Stimulated activated memory B cell treated with anti-CD40 and anti-IgM and Interleukin-4, amounts not matched to agents 10 μg/mL and 1 μg/mL and 100 μg/mL, for 72 hours (primary cell): ENCODE measurements around the gene ZNF446.
A peak's percentile ranks its signal among the peaks of the same experiment; 100 is the strongest.

Experiments used
- ATAC-seq: fragments of 150-1000 bp; cut with Tn5 transposase; 2 replicates; pipeline ENCODE4 v1.10.0; 2021
- H3K27ac Mint-ChIP-seq: one replicate; pipeline ENCODE4 v1.8.0; 2022; ENCODE audit warnings: mild to moderate bottlenecking, mixed read lengths
- H3K27me3 Mint-ChIP-seq: one replicate; pipeline ENCODE4 v1.8.0; 2022; ENCODE audit warnings: mixed read lengths
- H3K36me3 Mint-ChIP-seq: one replicate; pipeline ENCODE4 v1.8.0; 2022; ENCODE audit warnings: mixed read lengths
- H3K4me1 Mint-ChIP-seq: one replicate; pipeline ENCODE4 v1.8.0; 2022; ENCODE audit warnings: mixed read lengths
- H3K4me3 Mint-ChIP-seq: one replicate; pipeline ENCODE4 v1.8.0; 2022; ENCODE audit warnings: mild to moderate bottlenecking, moderate library complexity, mixed read lengths
- H3K9me3 Mint-ChIP-seq: one replicate; pipeline ENCODE4 v1.8.0; 2022; ENCODE audit warnings: mixed read lengths

The ZNF446 gene

DNA sequence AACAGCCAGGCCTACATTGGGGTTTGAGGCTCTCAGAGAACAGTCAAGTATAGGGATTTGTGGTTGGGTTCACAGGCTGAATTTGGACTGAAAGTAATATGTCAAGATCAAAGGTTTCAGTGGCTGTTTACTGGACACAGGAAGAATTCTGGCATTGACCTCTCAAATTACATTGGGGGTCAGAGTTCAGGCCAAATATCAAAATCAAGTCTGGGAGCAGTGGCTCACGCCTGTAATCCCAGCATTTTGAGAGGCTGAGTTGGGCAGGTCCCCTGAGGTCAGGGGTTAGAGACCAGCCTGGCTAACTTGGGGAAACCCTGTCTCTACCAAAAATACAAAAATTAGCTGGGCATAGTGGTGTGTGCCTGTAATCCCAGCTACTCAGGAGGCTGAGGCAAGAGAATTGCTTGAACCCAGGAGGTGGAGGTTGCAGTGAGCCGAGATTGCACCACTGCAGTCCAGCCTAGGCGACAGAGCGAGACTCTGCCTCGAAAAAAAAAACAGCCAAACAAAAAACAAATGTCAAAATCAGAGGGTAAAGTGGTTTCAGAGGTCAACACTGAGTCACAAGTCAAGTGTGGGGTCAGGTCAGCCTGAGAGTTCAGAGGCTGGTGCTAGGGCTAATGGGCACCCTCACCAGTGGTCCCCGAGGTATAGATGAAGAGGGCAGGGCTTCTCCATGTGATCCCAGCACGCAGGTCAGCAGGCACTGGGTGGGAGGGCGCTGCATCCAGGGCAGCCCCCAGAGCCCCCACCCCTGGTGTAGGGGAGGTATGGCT is 34.1 kb downstream of the ZNF446 start:
- Mint-ChIP-seq H3K9me3 (peaks cover 6% of the 10 kb centered on the region), H3K27me3 (no peaks in the 10 kb centered on the region), H3K4me3 (no peak overlapping the region), H3K27ac (no peak overlapping the region), H3K4me1 (peaks cover 20% of the 10 kb centered on the region), H3K36me3 (peaks cover 8% of the 10 kb centered on the region)
- no peak for ATAC-seq

DNA sequence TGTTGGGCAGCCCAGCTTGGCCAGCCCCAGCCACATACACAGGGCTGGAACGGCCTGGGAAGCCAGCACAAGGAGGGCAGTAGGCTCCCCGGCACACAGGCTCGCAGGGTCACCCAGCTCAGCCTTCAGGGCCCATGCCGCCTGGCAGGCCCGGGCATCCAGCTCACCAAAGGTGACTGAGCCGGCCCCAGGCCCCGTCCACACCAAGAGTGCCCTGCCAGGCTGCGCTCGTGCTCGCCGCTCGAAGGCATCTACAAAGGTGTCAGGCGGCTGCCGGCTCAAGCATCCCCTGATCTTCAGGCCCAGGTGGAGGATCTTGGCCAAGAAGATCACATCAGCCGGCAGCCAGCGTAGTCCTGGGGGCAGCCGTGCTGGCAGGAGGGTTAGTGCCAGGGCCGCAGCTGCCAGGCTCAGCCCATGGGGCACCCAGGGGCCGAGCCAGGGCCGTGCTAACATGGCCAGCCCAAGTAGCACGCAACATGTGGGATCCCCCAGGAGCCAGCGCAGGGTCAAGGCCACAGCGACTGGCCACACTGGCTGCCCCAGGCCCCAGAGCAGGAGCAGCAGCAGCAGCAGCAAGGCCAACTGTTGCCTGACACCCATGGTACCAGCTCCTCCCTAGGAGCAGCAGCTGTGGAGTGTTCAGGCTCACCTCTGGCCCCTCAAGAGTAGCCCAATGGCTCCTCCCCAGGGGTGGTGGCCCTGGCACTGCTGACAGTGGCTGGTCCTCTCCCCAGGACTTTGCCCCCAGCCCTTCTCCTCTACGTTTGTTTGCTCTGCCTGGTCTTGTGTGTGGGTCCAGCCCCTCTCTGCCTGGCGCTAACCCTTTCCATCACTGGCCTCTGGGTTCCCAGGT is 35.4 kb downstream of the ZNF446 start, which contains the start of gene SLC27A5:
Gene SLC27A5 (minus strand): TSS at position 640 of the 856 bp plus-strand sequence. CDS start 37 bp downstream, at position 603.
- no peak within 1 kb of the TSS for H3K4me3 Mint-ChIP-seq
- ATAC-seq: no peak
- peaks cover 30% of the 10 kb centered on the region for H3K4me1 Mint-ChIP-seq
- H3K36me3 Mint-ChIP-seq: peaks cover 18% of the 10 kb centered on the region
- no peak within 1 kb of the TSS for H3K27ac Mint-ChIP-seq
- peaks cover 6% of the 10 kb centered on the region for H3K9me3 Mint-ChIP-seq
- no peaks in the 10 kb centered on the region for H3K27me3 Mint-ChIP-seq

DNA sequence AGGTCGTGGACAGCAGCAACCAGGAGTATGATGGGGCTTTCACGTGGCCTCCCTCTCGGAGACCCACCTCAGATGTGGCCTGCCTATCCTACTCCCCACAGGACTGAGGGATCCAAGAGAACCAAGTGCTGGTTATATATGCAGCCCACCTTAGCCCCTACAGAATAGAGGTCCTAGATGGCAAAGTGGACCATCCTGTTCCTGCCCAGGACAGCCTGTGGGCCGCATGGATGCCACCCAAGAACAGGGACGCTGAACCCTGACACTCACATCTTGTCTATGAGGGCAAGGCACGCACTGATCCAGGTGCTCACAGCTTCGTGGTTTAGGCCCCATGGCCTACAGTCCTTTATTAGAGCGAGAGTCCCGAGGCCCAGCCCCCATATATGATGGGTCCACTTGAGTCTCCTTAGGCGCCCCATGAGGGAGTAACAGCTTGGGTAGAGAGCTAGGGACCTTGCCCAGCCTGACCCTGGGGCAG is 37.1 kb downstream of the ZNF446 start:
- peak overlapping the region; percentile 84 for H3K4me3 Mint-ChIP-seq
- no peaks in the 10 kb centered on the region for H3K9me3 Mint-ChIP-seq
- H3K27me3 Mint-ChIP-seq: no peaks in the 10 kb centered on the region
- peaks cover 39% of the 10 kb centered on the region for H3K4me1 Mint-ChIP-seq
- peak overlapping the region; percentile 89 for H3K27ac Mint-ChIP-seq
- ATAC-seq: no peak
- H3K36me3 Mint-ChIP-seq: peaks cover 23% of the 10 kb centered on the region

DNA sequence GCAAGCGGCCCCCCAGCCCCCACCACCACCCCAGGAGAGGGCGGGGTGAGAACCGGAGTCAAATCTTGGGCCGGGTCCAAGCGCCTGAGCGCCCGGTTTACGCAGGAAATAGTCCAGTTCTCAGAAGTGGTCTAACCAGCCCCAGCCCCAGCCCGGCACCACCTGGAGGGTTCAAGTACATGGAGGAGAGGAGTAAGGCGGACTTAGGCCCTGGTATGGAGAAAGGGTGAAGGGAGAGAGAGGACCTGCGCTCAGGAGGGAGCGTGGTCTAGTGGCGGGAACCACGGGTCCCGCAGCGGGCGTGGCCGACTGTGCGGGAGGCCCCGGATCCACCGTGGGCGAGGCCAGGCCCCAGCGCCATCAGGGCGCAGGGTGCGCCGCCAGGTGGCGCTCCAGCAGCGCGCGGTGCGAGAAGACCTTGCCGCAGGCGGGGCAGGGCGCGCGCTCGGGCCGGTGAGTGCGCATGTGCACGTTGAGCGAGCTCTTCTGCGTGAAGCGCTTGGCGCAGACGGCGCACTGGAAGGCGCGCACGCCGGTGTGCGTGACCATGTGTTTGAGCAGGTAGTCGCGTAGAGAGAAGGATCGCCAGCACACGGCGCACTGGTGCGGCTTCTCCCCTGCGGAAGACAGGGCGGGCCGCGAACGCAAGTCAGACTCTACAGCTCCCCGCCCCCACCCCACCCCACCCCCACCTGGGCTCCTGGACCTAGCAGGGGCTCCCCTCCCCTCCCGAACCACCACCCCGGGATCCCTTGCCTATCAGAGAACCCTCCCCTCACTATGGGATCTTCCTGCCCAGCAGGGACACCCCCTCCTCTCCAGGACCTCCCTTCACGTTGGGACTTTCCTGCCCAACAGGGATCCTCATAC is 37.8 kb downstream of the ZNF446 start:
- Mint-ChIP-seq H3K4me1 (peaks cover 45% of the 10 kb centered on the region), H3K27ac (peak overlapping the region; percentile 89), H3K9me3 (no peaks in the 10 kb centered on the region), H3K36me3 (peaks cover 24% of the 10 kb centered on the region), H3K4me3 (peak overlapping the region; percentile 84), H3K27me3 (no peaks in the 10 kb centered on the region)
- peak; percentile 90 for ATAC-seq

DNA sequence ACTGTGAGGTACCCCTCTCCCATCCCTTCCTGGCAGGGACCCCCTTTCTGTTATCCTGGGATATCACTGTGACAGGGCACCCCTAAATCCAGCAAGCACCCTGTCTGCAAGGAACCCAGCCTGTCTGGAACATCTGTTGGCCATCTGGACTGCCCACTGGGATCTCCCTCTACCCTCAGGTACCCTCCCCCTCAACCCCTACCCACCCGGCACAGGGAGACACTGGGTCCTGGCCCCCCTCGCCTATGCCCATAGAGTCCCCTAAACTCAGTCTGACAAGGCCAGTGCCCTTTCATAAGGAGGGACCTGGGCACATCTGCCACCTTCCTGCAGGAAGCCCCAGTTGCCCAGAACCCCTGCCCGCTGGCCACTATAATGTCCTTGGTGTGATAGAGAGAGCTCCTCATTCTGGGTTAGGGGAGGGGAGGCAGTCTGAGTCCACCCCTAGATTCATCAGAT is 38.4 kb downstream of the ZNF446 start:
- Mint-ChIP-seq H3K27me3 (no peaks in the 10 kb centered on the region), H3K9me3 (no peaks in the 10 kb centered on the region), H3K36me3 (peaks cover 24% of the 10 kb centered on the region), H3K4me3 (peak overlapping the region; percentile 84), H3K4me1 (peaks cover 52% of the 10 kb centered on the region), H3K27ac (peak overlapping the region; percentile 89)
- ATAC-seq: no peak

DNA sequence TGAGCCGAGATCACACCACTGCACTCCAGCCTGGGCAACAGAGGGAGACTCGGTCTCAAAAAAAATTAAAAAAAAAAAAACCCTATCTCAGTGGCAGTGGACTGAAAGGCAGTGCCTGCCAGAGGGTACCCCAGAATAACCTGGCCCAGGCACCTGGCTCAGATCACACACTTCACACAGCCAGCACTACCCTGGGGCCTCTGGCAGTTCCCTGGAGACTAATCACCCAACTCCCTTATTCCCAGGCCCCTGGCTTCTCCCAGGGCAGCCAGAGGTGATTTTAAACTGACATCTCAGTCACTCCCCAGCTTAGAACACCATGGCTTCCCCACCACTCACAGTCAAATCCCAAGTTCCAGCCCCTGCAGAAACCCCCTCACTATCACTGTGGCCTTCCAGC is 39.1 kb downstream of the ZNF446 start:
- H3K9me3 Mint-ChIP-seq: no peaks in the 10 kb centered on the region
- H3K27me3 Mint-ChIP-seq: no peaks in the 10 kb centered on the region
- peaks cover 24% of the 10 kb centered on the region for H3K36me3 Mint-ChIP-seq
- H3K4me3 Mint-ChIP-seq: peak overlapping the region; percentile 68
- peak overlapping the region; percentile 89 for H3K27ac Mint-ChIP-seq
- no peak for ATAC-seq
- peaks cover 59% of the 10 kb centered on the region for H3K4me1 Mint-ChIP-seq

DNA sequence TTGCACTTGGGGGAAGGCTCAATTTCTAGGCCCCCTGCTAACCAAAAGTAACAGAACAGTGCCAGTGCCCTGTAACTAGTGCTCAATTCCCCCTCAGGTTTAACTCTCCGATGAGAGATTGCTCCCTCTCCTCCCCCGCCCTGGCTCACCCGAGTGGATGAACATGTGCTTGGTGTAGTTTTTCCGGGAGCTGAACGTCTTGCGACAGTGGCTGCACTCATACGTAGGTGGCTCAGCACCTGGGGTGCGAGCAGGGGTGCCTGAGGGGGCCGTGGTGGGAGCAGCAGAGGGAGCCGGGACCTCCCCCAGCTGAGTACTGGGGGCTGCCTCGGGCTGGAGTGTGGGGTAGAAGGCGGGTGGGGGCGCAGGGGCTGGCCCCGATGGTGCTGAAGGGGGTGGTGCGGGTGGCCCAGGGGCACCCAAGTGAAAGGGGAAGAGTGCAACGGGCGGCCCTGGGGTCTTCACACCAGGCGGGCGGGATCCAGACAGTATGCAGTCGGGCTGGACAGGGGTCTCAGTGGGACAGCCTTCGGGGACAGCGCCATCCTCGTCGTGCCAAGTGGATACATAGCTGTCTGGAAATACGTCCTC is 40.2 kb downstream of the ZNF446 start:
- Mint-ChIP-seq H3K36me3 (peaks cover 24% of the 10 kb centered on the region), H3K27me3 (no peaks in the 10 kb centered on the region), H3K27ac (no peak overlapping the region), H3K9me3 (no peaks in the 10 kb centered on the region), H3K4me3 (no peak overlapping the region), H3K4me1 (peaks cover 63% of the 10 kb centered on the region)
- ATAC-seq: no peak

DNA sequence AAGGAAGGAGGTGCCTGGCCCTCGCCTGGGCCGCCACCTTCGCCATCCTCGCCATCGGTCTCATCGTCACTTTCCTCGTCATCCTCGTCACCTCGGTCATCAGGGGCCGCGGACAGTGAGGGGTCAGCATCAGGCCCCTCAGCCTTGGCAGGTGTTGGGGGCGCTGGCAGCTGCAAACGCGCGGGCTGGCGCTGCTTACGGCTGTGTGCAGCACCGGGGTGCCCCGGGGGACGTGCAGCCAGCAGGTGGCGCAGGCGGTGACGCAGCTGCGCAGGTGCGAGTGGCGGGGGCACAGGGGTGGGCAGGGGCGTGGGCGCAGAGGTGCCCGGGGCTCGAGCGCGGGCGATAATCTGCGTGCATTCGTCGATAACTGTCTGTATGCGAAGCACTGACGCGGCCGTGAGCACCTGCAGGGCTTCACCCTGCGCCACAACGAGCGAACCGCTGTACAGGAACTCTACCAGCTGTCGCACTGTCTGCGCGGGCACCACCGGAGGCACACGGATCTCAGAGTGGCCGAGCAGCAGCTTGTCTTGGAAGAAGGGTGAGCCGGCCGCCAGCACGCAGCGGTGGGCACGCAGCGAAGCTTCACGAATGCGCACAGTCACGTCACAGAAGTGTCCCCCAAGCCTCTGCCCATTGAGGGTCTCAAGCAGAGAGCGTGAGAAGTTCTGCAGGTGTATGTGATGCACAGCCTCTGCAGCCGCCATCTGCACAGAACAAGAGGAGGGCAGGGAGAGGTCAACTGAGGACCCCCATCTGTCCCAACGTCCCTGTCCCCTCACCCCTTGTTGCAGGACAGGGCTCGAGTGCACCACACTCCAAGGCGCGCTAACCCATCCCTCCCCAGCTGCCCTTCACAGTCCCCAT is 41.0 kb downstream of the ZNF446 start:
- ATAC-seq: no peak
- Mint-ChIP-seq H3K4me1 (peaks cover 63% of the 10 kb centered on the region), H3K27ac (no peak overlapping the region), H3K9me3 (no peaks in the 10 kb centered on the region), H3K27me3 (no peaks in the 10 kb centered on the region), H3K4me3 (no peak overlapping the region), H3K36me3 (peaks cover 24% of the 10 kb centered on the region)

DNA sequence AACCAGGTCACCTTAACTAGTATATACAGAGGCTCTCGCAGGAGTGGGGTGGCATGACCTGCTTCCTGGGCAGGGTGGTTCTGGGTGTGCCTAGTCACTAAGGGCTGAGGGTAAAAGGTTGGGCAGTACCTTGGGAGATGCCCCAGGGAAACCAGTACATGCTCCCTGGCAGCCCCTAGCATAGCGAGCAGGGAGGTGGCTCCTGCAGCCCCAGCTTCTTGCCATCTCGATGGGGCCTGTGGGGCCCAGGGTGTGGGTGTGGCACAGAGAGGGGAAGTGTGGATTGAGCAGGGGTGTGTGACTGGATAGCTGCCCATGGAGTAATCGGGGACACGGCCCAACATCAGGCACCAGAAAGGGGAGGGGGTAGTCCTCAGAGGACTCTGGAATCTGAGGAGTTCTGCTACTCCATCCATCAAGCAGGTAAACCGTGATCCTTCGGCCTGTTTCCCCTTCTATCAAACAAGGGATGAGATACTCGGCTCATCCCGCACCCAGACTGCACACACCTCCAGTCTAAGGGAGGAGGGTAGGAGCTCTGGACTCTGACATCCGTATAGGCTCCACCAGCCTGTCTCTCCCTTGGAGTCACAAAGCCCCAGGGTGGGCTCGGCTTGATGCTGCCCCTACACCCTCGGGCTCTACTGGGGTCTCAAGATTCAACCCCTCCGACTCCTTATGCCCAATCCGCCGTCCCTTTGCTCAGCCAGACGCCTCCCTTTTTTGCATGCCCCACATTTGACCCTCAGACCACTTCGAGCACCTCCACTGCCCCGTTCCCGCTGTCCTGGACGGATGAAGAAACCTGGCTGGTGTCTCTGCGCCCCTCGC is 42.3 kb downstream of the ZNF446 start:
- Mint-ChIP-seq H3K4me1 (peaks cover 62% of the 10 kb centered on the region), H3K27ac (peak overlapping the region; percentile 98), H3K9me3 (no peaks in the 10 kb centered on the region), H3K36me3 (peaks cover 24% of the 10 kb centered on the region), H3K27me3 (no peaks in the 10 kb centered on the region), H3K4me3 (peak overlapping the region; percentile 94)
- ATAC-seq: no peak

DNA sequence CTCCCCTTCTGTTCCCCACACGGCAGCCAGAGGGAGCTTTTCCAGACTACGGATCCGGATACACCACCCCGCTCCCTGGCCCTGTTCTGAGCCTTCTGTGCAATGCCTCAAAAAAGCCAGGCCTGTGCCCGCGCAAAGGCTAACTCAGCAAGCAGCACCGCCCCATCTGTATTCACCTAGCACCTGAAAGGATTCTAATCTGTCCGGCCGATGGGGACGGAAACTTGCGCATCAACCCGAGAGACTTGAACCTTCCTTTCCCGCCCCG is 42.9 kb downstream of the ZNF446 start:
- peak overlapping the region; percentile 94 for H3K4me3 Mint-ChIP-seq
- H3K27me3 Mint-ChIP-seq: no peaks in the 10 kb centered on the region
- peaks cover 56% of the 10 kb centered on the region for H3K4me1 Mint-ChIP-seq
- peak overlapping the region; percentile 98 for H3K27ac Mint-ChIP-seq
- H3K36me3 Mint-ChIP-seq: peaks cover 24% of the 10 kb centered on the region
- peak; percentile 2 for ATAC-seq
- H3K9me3 Mint-ChIP-seq: no peaks in the 10 kb centered on the region

DNA sequence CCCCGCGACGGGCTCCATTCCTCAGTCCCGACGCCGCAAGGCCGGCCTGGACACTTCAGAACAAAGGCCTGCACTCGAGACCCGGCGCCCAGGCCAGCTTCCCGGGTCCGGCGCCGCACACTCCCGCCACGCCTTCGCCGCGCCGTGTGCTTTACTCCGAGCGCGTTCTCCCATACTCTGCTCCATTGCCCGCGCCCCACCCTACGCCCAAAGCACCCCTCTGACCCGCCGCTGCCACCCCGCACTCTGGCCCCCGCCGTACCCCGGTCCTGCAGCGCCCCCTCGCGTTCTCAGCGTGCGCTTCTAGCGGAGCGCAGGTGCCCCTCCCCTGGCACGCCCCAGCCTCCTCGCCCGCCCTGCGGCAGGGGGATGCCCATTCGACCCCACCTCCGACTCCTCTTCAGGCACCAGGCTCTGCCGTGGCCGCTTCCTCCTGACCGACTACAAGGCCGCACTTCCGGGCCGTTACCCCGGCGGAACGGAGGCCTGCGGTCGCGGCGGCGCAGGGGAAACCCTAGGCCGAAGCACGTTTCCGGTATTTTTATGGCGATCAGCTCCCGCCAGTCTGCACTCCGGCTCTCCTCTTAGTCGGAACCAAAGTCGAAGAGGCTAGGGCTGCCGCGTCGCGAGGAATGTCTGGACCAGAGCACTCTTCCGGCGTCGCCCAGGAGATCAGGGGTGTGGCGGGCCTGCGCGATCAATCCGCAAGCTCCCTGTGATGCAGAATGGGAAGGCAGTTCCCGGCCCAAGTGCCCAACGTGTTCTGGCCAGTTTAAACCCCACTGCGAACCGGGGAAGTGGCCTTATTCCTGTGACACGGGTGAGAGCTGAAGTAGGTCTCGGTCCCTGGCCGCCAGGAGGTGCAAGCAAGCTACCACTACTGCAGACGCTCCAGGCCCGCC is 43.5 kb downstream of the ZNF446 start, which contains the start of gene ZBTB45:
Gene ZBTB45 (minus strand): TSS at position 456 of the 902 bp plus-strand sequence. CDS start 2,137 bp downstream, outside the sequence.
- peaks cover 50% of the 10 kb centered on the region for H3K4me1 Mint-ChIP-seq
- H3K9me3 Mint-ChIP-seq: no peaks in the 10 kb centered on the region
- H3K27me3 Mint-ChIP-seq: no peaks in the 10 kb centered on the region
- ATAC-seq: peak; percentile 94
- H3K4me3 Mint-ChIP-seq: peak within 1 kb of the TSS; percentile 94
- H3K27ac Mint-ChIP-seq: peak within 1 kb of the TSS; percentile 98
- peaks cover 24% of the 10 kb centered on the region for H3K36me3 Mint-ChIP-seq

DNA sequence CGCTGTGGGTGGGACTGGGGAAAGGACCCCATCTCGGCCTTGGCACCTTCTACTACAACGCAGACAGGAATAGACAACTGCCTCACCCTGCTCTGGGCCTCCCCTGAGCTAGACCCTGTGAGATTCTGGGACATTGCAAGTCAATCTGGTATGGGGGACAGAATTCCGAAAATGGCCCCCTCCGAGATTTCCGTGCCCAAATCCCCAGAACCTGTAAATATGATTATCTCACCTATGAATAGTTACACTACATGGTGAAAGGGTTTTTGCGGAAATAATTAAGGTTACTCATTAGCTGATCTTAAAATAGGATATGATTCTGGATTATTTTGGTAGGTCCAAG is 44.1 kb downstream of the ZNF446 start:
- H3K27ac Mint-ChIP-seq: peak overlapping the region; percentile 98
- H3K9me3 Mint-ChIP-seq: no peaks in the 10 kb centered on the region
- ATAC-seq: no peak
- H3K4me1 Mint-ChIP-seq: peaks cover 44% of the 10 kb centered on the region
- peak overlapping the region; percentile 94 for H3K4me3 Mint-ChIP-seq
- H3K36me3 Mint-ChIP-seq: peaks cover 22% of the 10 kb centered on the region
- H3K27me3 Mint-ChIP-seq: no peaks in the 10 kb centered on the region
